Esophagus muscularis mucosa (tissue), 4 donors: ENCODE data around the gene CLEC18A. TPM values are rescaled to one million over a fixed set of nuclear protein-coding genes. Genes with fewer than 3 reads are reported as not detected.

Experiments
- DNase-seq: peaks from one replicate; pipeline ENCODE4 v3.0.0-alpha.2; 2017; ENCODE audit errors: extremely low spot score
- H3K27ac ChIP-seq, 4 donors: fragments of 200-600 bp; sonication (generic); replicated peaks in 1 of 4; 1 replicate in 3 of 4; 2 replicates in 1 of 4; pipeline ENCODE4 v1.5.1; 2016 to 2019; ENCODE audit warnings: mild to moderate bottlenecking in 1 of 4
- H3K27me3 ChIP-seq, 4 donors: fragments of 200-600 bp; sonication (generic); one replicate each; pipeline versions ENCODE4 v1.5.1 to v1.6.0; 2016 to 2019
- H3K36me3 ChIP-seq, 4 donors: fragments of 200-600 bp; sonication (generic); one replicate each; pipeline ENCODE4 v1.5.1; 2016 to 2019
- H3K4me1 ChIP-seq, 4 donors: fragments of 200-600 bp; sonication (generic); one replicate each; pipeline ENCODE4 v1.5.1; 2016 to 2019
- H3K4me3 ChIP-seq, 4 donors: fragments of 200-600 bp; sonication (generic); 1 replicate in 2 of 4; 2 replicates in 2 of 4; pipeline ENCODE4 v1.5.1; 2016 to 2019; ENCODE audit warnings: mild to moderate bottlenecking in 4 of 4, moderate library complexity in 1 of 4
- H3K9me3 ChIP-seq, 4 donors: fragments of 200-600 bp; sonication (generic); 1 replicate in 3 of 4; 2 replicates in 1 of 4; pipeline ENCODE4 v1.5.1; 2016 to 2019
- EP300 ChIP-seq: sonication (generic); formaldehyde crosslinking; IDR thresholded peaks from one replicate; pipeline ENCODE4 v1.6.1; 2017; ENCODE audit warnings: antibody characterized with exemption
- POLR2A ChIP-seq: fragments of 450-650 bp; IDR thresholded peaks from one replicate; pipeline ENCODE4 v1.6.1; 2017; ENCODE audit warnings: antibody characterized with exemption, moderate library complexity, mild to moderate bottlenecking, low read depth
- POLR2AphosphoS5 ChIP-seq, 2 donors: sonication (generic); formaldehyde crosslinking; IDR thresholded peaks; one replicate each; pipeline ENCODE4 v1.6.1; 2017; ENCODE audit warnings: antibody characterized with exemption in 2 of 2
- WGBS: methylation state at CpG from one replicate; pipeline ENCODE4 v1.1.5; 2018; 5-methylcytosine and 5-hydroxymethylcytosine counted together
- intact Hi-C: fragments of 100-400 bp; cut with DNase I; formaldehyde crosslinking; loops from one replicate; pipeline ENCODE4 v1.15.1; 2023
- total RNA-seq, 4 donors: library from RNA; depleted of rRNA; stranded (reverse); fragments of >200 nt; gene quantifications; one replicate each; pipeline versions ENCODE4 v1.1.0 to v1.2.1, GENCODE V29; 2016
- TF ChIP-seq, protein P1 (sequence below), 3 experiments: fragments of 200-600 bp in 2 of 3; fragments of 450-650 bp in 1 of 3; sonication (generic) in 2 of 3; IDR thresholded peaks; one replicate each; pipeline ENCODE4 v1.5.1; 2017 to 2019; ENCODE audit warnings: antibody characterized with exemption in 3 of 3, mild to moderate bottlenecking in 2 of 3, moderate library complexity in 1 of 3

CLEC18A gene
- total RNA-seq, 4 donors from 2014 or later, result 0.19 to 0.50 (median 0.46) TPM; not detected in 1

DNA sequence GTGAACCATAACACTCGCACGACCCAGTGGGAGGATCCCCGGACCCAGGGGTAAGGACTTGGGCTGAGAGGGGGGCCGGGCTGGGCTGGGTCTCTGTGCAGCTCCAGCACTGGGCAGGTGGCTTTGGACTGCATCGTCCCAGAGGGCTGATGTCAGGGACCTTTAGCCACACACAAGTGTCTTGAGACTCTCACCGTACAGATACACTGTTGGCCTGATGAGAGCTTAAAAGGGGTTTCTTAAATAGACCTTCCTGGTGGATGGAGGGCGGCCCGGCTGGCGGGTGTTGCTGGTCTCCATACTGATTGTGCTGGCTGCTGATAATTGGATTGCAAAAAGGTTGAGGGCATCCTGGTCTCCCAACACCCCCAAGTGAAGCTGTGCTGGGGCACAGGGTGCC lies 21.7 kb upstream of the CLEC18A start:
- WGBS, result 95% methylated on average over 8 of the region's 9 CpGs
- Histone ChIP-seq H3K27ac (no peak overlapping the region), H3K4me3 (no peak overlapping the region), H3K36me3 (peaks cover 23 to 58% (median 50%) of the 10 kb centered on the region in 4 donors), H3K9me3 (no peaks in the 10 kb centered on the region), H3K4me1 (peaks cover 25 to 43% (median 36%) of the 10 kb centered on the region in 4 donors), H3K27me3 (no peaks in the 10 kb centered on the region)
- no peak for DNase-seq
- TF ChIP-seq POLR2A, result no peak
- TF ChIP-seq EP300, result no peak
- no peak for TF ChIP-seq POLR2AphosphoS5 (IDR thresholded peaks at IDR 0.05)
- TF ChIP-seq, protein P1, sequence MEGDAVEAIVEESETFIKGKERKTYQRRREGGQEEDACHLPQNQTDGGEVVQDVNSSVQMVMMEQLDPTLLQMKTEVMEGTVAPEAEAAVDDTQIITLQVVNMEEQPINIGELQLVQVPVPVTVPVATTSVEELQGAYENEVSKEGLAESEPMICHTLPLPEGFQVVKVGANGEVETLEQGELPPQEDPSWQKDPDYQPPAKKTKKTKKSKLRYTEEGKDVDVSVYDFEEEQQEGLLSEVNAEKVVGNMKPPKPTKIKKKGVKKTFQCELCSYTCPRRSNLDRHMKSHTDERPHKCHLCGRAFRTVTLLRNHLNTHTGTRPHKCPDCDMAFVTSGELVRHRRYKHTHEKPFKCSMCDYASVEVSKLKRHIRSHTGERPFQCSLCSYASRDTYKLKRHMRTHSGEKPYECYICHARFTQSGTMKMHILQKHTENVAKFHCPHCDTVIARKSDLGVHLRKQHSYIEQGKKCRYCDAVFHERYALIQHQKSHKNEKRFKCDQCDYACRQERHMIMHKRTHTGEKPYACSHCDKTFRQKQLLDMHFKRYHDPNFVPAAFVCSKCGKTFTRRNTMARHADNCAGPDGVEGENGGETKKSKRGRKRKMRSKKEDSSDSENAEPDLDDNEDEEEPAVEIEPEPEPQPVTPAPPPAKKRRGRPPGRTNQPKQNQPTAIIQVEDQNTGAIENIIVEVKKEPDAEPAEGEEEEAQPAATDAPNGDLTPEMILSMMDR (IDR thresholded peaks at IDR 0.05), result no peak
- intact Hi-C loops, result loop anchor here (2.0 to 5.0 kb wide), 2 partner anchors 67 to 133 kb away; no protein-coding TSS in a partner anchor

GRCh38 chr16:69930117-69930776 lies 20.9 kb upstream of the CLEC18A start:
- H3K4me1 ChIP-seq, result peaks cover 25 to 38% (median 29%) of the 10 kb centered on the region in 4 donors
- H3K27ac ChIP-seq, result no peak overlapping the region
- TF ChIP-seq, protein P1 (IDR thresholded peaks at IDR 0.05), result peak; percentile 74 to 76 (median 75)
- no peak for TF ChIP-seq POLR2AphosphoS5 (IDR thresholded peaks at IDR 0.05)
- no peaks in the 10 kb centered on the region for H3K27me3 ChIP-seq
- intact Hi-C loops, result no loop called here
- no peak for DNase-seq
- peaks cover 30 to 66% (median 58%) of the 10 kb centered on the region in 4 donors for H3K36me3 ChIP-seq
- no peak overlapping the region for H3K4me3 ChIP-seq
- WGBS, result 75% methylated on average over 12 of the region's 12 CpGs
- H3K9me3 ChIP-seq, result no peaks in the 10 kb centered on the region

DNA sequence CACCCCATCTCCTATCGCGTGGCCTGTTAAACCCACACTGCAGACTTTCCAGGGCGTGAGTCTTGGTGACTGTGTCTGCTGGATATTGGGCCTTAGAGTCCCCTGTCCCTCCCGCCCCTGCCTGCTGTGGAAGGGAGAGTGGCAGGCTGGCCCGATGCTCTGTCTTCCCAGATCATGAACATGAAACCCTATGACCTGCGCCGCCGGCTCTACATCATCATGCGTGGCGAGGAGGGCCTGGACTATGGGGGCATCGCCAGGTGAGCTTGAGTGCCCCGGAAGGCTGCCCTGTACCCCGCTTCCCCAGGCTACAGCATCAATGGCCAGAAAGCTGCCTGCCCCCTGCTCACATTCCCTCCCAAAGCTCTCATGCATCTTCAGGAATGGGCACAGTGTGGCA lies 19.5 kb upstream of the CLEC18A start:
- Histone ChIP-seq H3K4me1 (peaks cover 13 to 29% (median 17%) of the 10 kb centered on the region in 4 donors), H3K9me3 (no peaks in the 10 kb centered on the region), H3K4me3 (no peak overlapping the region), H3K27me3 (no peaks in the 10 kb centered on the region), H3K27ac (no peak overlapping the region), H3K36me3 (peaks cover 44 to 74% (median 72%) of the 10 kb centered on the region in 4 donors)
- TF ChIP-seq, protein P1 (IDR thresholded peaks at IDR 0.05), result no peak
- no peak for TF ChIP-seq POLR2AphosphoS5 (IDR thresholded peaks at IDR 0.05)
- TF ChIP-seq EP300, result no peak
- TF ChIP-seq POLR2A, result no peak
- 94% methylated on average over 5 of the region's 13 CpGs for WGBS
- no peak for DNase-seq
- intact Hi-C loops, result no loop called here

DNA sequence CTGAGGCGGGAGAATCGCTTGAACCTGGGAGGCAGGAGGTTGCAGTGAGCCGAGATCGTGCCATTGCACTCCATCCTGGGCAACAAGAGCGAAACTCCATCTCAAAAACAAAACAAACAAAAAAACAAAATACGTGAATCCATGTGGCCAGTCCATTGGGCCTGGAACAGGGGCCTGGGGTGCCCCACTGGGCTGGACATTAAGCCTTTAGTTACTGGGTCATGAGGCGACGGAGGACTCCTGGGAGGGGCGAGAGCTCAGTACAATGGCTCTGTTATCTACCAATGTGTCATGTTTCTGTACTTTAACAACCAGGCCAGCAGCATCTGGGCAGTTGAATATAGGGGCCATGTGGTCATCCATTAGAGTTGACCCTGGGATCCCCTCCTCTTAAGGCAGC lies 18.9 kb upstream of the CLEC18A start:
- Histone ChIP-seq H3K36me3 (peaks cover 50 to 80% (median 78%) of the 10 kb centered on the region in 4 donors), H3K27me3 (no peaks in the 10 kb centered on the region), H3K4me3 (no peak overlapping the region), H3K4me1 (peaks cover 7 to 23% (median 11%) of the 10 kb centered on the region in 4 donors), H3K27ac (no peak overlapping the region), H3K9me3 (no peaks in the 10 kb centered on the region)
- DNase-seq, result no peak
- TF ChIP-seq POLR2A, result no peak
- TF ChIP-seq, protein P1 (IDR thresholded peaks at IDR 0.05), result no peak
- TF ChIP-seq EP300, result no peak
- no peak for TF ChIP-seq POLR2AphosphoS5 (IDR thresholded peaks at IDR 0.05)
- WGBS, result 84% methylated on average over 9 of the region's 9 CpGs
- intact Hi-C loops, result no loop called here
